H9 (cell line): ENCODE data around the gene HIPK1. TPM values are rescaled to one million over a fixed set of nuclear protein-coding genes. Genes with fewer than 3 reads are reported as not detected.

ENCODE experiments used
- DNase-seq: peaks from one replicate; pipeline ENCODE4 v3.0.0-alpha.2; 2017
- H2AFZ ChIP-seq: one replicate; pipeline ENCODE4 v1.6.1; 2013; ENCODE audit warnings: mild to moderate bottlenecking, low read length, control low read depth, moderate library complexity
- H2AK5ac ChIP-seq: 2 replicates; pipeline ENCODE4 v1.6.1; 2013; ENCODE audit warnings: low read length, control low read depth, mixed read lengths; ENCODE audit not compliant: insufficient read length
- H2BK120ac ChIP-seq: one replicate; pipeline ENCODE4 v1.6.1; 2013; ENCODE audit warnings: low read depth, mild to moderate bottlenecking, low read length, control low read depth, inconsistent platforms; ENCODE audit not compliant: poor library complexity, severe bottlenecking
- H2BK12ac ChIP-seq: 2 replicates; pipeline ENCODE4 v1.6.1; 2013; ENCODE audit warnings: low read length, control low read depth, mixed read lengths, low read depth; ENCODE audit not compliant: insufficient read length
- H2BK15ac ChIP-seq: 2 replicates; pipeline ENCODE4 v1.6.1; 2013; ENCODE audit warnings: low read depth, low read length, control low read depth
- H2BK20ac ChIP-seq: one replicate; pipeline ENCODE4 v1.6.1; 2013; ENCODE audit warnings: low read depth, mild to moderate bottlenecking, low read length, control low read depth, inconsistent platforms; ENCODE audit not compliant: poor library complexity, severe bottlenecking
- H2BK5ac ChIP-seq: 2 replicates; pipeline ENCODE4 v1.6.1; 2013; ENCODE audit warnings: low read length, control low read depth, mixed read lengths; ENCODE audit not compliant: insufficient read length
- H3K14ac ChIP-seq: 2 replicates; pipeline ENCODE4 v1.6.1; 2013; ENCODE audit warnings: low read length, control low read depth; ENCODE audit not compliant: insufficient read depth
- H3K18ac ChIP-seq: 2 replicates; pipeline ENCODE4 v1.6.1; 2013; ENCODE audit warnings: low read depth, mild to moderate bottlenecking, mixed read lengths, low read length, control low read depth; ENCODE audit not compliant: insufficient read length
- H3K23ac ChIP-seq: 2 replicates; pipeline ENCODE4 v1.6.1; 2013; ENCODE audit warnings: low read length, control low read depth, mixed read lengths, low read depth; ENCODE audit not compliant: insufficient read length
- H3K23me2 ChIP-seq: 2 replicates; pipeline ENCODE4 v1.6.1; 2013; ENCODE audit warnings: low read depth, mild to moderate bottlenecking, mixed read lengths, low read length, control low read depth; ENCODE audit not compliant: insufficient read length, poor library complexity, severe bottlenecking
- H3K27ac ChIP-seq: 2 replicates; pipeline ENCODE4 v1.5.1; 2013; ENCODE audit warnings: low read length, control low read depth, mixed read lengths, low read depth; ENCODE audit not compliant: insufficient read length
- H3K27me3 ChIP-seq: 2 replicates; pipeline ENCODE4 v1.6.1; 2013; ENCODE audit warnings: low read length, control low read depth, inconsistent platforms; ENCODE audit not compliant: insufficient read depth
- H3K4ac ChIP-seq: 2 replicates; pipeline ENCODE4 v1.6.1; 2013; ENCODE audit warnings: low read depth, mild to moderate bottlenecking, control low read depth, inconsistent platforms, low read length, moderate library complexity
- H3K4me1 ChIP-seq: 2 replicates; pipeline ENCODE4 v1.6.1; 2013; ENCODE audit warnings: low read length, control low read depth, inconsistent platforms; ENCODE audit not compliant: insufficient read depth
- H3K4me2 ChIP-seq: 2 replicates; pipeline ENCODE4 v1.6.1; 2013; ENCODE audit warnings: low read length, control low read depth, mixed read lengths; ENCODE audit not compliant: insufficient read length, insufficient read depth
- H3K56ac ChIP-seq: 2 replicates; pipeline ENCODE4 v1.6.1; 2013; ENCODE audit warnings: low read depth, mild to moderate bottlenecking, mixed read lengths, low read length, control low read depth; ENCODE audit not compliant: insufficient read length
- H3K79me1 ChIP-seq: 2 replicates; pipeline ENCODE4 v1.6.1; 2013; ENCODE audit warnings: low read depth, mild to moderate bottlenecking, moderate library complexity, low read length, control low read depth, inconsistent platforms; ENCODE audit not compliant: insufficient read depth, poor library complexity, severe bottlenecking
- H3K79me2 ChIP-seq: 2 replicates; pipeline ENCODE4 v1.6.1; 2013; ENCODE audit warnings: low read length, control low read depth, inconsistent platforms; ENCODE audit not compliant: insufficient read depth
- H3K9ac ChIP-seq: 2 replicates; pipeline ENCODE4 v1.6.1; 2013; ENCODE audit warnings: low read length, control low read depth, mixed read lengths; ENCODE audit not compliant: insufficient read length; ENCODE audit errors: extremely low read depth
- H3K9me3 ChIP-seq: one replicate; pipeline ENCODE4 v1.6.1; 2013; ENCODE audit warnings: low read depth, low read length, inconsistent platforms; ENCODE audit not compliant: control insufficient read depth
- H3T11ph ChIP-seq: one replicate; pipeline ENCODE4 v1.6.1; 2013; ENCODE audit warnings: mild to moderate bottlenecking, low read length, control low read depth, inconsistent platforms
- H4K20me1 ChIP-seq: one replicate; pipeline ENCODE4 v1.6.1; 2013; ENCODE audit not compliant: control insufficient read depth, insufficient read length, insufficient read depth
- H4K5ac ChIP-seq: 2 replicates; pipeline ENCODE4 v1.6.1; 2013; ENCODE audit warnings: low read depth, mild to moderate bottlenecking, mixed read lengths, low read length, control low read depth; ENCODE audit not compliant: insufficient read length
- H4K8ac ChIP-seq: replicated peaks from 2 replicates; pipeline ENCODE4 v1.6.1; 2013; ENCODE audit warnings: low read length, control low read depth, mixed read lengths, low read depth; ENCODE audit not compliant: insufficient read length
- H4K91ac ChIP-seq: 2 replicates; pipeline ENCODE4 v1.6.1; 2013; ENCODE audit warnings: low read depth, mild to moderate bottlenecking, moderate library complexity, mixed read lengths, low read length, control low read depth; ENCODE audit not compliant: insufficient read length
- H3K27ac Mint-ChIP-seq, 3 experiments: 2 replicates in 2 of 3; 3 replicates in 1 of 3; pipeline ENCODE4 v1.8.0; 2020 to 2021; ENCODE audit warnings: mixed read lengths in 3 of 3, mild to moderate bottlenecking in 1 of 3, moderate library complexity in 1 of 3
- H3K27me3 Mint-ChIP-seq: 2 replicates; pipeline ENCODE4 v1.8.0; 2021; ENCODE audit warnings: low read depth, mild to moderate bottlenecking, moderate library complexity, mixed read lengths
- H3K36me3 Mint-ChIP-seq, 3 experiments: 2 replicates in 2 of 3; 3 replicates in 1 of 3; pipeline ENCODE4 v1.8.0; 2020 to 2021; ENCODE audit warnings: low read depth in 3 of 3, mixed read lengths in 3 of 3; ENCODE audit not compliant: insufficient read depth in 1 of 3
- H3K4me1 Mint-ChIP-seq, 2 experiments: 2 replicates each; pipeline ENCODE4 v1.8.0; 2020; ENCODE audit warnings: mixed read lengths in 2 of 2
- H3K4me3 Mint-ChIP-seq, 2 experiments: 2 replicates in 1 of 2; 3 replicates in 1 of 2; pipeline ENCODE4 v1.8.0; 2020 to 2021; ENCODE audit warnings: mild to moderate bottlenecking in 2 of 2, mixed read lengths in 2 of 2, moderate library complexity in 1 of 2
- H3K9me3 Mint-ChIP-seq, 2 experiments: 2 replicates in 1 of 2; 3 replicates in 1 of 2; pipeline ENCODE4 v1.8.0; 2020; ENCODE audit warnings: mild to moderate bottlenecking in 2 of 2, mixed read lengths in 2 of 2, moderate library complexity in 1 of 2
- total RNA-seq: library from RNA; stranded (reverse); gene quantifications from 2 replicates; pipeline ENCODE4 v1.2.1, GENCODE V29; 2021
- TF ChIP-seq, protein P1 (sequence below): fragments of 200-600 bp; sonication (generic); conservative IDR thresholded peaks from 3 replicates; pipeline ENCODE4 v1.8.0; 2021; ENCODE audit warnings: antibody characterized with exemption, mild to moderate bottlenecking

Gene HIPK1
- total RNA-seq, 1 experiment from 2014 or later, result 65.7 TPM

DNA sequence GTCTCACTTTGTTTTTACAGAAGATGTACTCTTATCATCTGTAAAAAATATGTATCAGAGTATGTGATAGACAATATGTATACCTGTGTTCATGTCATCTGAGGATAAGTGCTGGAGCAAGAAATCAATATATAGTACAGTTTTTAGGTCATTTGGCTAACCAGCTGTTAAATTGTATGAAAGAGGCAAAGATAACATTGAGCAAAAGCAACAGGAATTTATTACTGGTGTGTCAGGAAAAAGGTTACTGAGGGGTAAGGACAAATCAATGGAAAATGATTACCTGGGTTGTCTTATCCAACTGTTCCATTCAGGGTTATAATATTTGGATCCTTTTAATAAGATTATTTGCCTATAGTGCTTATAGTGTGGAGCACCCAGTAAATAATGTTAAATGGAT lies 4.9 kb downstream of the HIPK1 start:
- peaks cover 40 to 43% of the 10 kb centered on the region in 2 experiments for H3K4me1 Mint-ChIP-seq
- Histone ChIP-seq H2BK20ac (no peak overlapping the region), H3T11ph (no peak overlapping the region), H2BK120ac (no peak overlapping the region), H3K27me3 (no peaks in the 10 kb centered on the region), H3K9ac (no peak overlapping the region), H4K5ac (no peak overlapping the region), H4K91ac (no peak overlapping the region), H2BK5ac (no peak overlapping the region), H3K79me2 (peaks cover 20% of the 10 kb centered on the region; the same call in 1 of the 2 replicates), H2BK12ac (no peak overlapping the region), H2AK5ac (no peak overlapping the region), H3K4me2 (no peak overlapping the region), H3K56ac (no peak overlapping the region), H3K4ac (no peak overlapping the region), H2AFZ (no peak overlapping the region), H2BK15ac (no peak overlapping the region), H3K23ac (no peak overlapping the region), H4K8ac (no peak overlapping the region), H3K18ac (no peak overlapping the region), H3K79me1 (no peaks in the 10 kb centered on the region), H3K9me3 (no peaks in the 10 kb centered on the region), H3K23me2 (peaks cover 13% of the 10 kb centered on the region), H3K27ac (no peak overlapping the region), H3K4me1 (no peaks in the 10 kb centered on the region), H4K20me1 (no peaks in the 10 kb centered on the region), H3K14ac (no peak overlapping the region)
- no peaks in the 10 kb centered on the region; a peak in 1 of 5 replicates for H3K9me3 Mint-ChIP-seq
- TF ChIP-seq, protein P1, sequence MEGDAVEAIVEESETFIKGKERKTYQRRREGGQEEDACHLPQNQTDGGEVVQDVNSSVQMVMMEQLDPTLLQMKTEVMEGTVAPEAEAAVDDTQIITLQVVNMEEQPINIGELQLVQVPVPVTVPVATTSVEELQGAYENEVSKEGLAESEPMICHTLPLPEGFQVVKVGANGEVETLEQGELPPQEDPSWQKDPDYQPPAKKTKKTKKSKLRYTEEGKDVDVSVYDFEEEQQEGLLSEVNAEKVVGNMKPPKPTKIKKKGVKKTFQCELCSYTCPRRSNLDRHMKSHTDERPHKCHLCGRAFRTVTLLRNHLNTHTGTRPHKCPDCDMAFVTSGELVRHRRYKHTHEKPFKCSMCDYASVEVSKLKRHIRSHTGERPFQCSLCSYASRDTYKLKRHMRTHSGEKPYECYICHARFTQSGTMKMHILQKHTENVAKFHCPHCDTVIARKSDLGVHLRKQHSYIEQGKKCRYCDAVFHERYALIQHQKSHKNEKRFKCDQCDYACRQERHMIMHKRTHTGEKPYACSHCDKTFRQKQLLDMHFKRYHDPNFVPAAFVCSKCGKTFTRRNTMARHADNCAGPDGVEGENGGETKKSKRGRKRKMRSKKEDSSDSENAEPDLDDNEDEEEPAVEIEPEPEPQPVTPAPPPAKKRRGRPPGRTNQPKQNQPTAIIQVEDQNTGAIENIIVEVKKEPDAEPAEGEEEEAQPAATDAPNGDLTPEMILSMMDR, result no peak
- H3K27ac Mint-ChIP-seq, result no peak overlapping the region; a peak in 1 of 7 replicates
- no peak for DNase-seq
- no peak overlapping the region for H3K4me3 Mint-ChIP-seq
- no peaks in the 10 kb centered on the region; the same call in 1 of the 2 replicates for H3K27me3 Mint-ChIP-seq
- peaks cover 0 to 3% (median 3%) of the 10 kb centered on the region in 3 experiments; a peak in 1 of 7 replicates for H3K36me3 Mint-ChIP-seq
